NCI-H1105 (cell line): ENCODE results near the gene SUV39H1.
"Not testable (repeated sequence)": the region's sequence is repeated elsewhere in the genome, so short reads cannot be mapped to it uniquely, and the experiment has no call there.

Experiments
- DNase-seq: peaks from one replicate; lab custom pipeline; 2025; lab: John Stamatoyannopoulos, UW

SUV39H1 gene

DNA sequence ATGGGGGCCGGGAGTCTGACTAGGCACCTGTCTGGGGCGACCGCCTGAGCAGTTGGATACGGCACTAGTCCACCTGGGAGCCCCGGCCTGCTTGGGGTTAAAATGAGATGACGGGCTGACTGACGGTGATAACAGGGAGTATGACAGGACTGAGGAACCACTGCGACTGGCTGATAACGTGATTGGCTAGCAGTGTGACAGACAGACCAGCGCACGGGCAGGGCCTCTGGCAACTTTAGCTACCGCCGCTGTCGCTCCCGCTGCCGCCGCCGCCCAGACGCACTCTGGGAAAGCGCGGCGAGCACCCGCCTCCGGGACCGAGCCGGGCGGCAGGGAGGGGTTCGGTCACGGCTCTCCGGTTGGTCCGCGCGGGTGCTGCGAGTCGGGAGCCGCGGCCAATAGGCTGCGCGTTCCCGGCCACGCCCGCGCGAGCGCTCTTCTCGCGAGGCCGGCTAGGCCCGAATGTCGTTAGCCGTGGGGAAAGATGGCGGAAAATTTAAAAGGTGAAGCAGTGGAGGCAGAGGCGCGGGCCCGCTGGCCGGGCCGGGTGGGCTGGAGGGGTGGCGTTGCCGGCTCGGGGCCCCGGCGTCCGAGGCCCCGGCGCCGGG lies at the start of gene SUV39H1:
Gene SUV39H1 (plus strand): TSS at position 434 of the 608 bp plus-strand sequence. CDS start 51 bp downstream, at position 485.
- peak; percentile 76 for DNase-seq

DNA sequence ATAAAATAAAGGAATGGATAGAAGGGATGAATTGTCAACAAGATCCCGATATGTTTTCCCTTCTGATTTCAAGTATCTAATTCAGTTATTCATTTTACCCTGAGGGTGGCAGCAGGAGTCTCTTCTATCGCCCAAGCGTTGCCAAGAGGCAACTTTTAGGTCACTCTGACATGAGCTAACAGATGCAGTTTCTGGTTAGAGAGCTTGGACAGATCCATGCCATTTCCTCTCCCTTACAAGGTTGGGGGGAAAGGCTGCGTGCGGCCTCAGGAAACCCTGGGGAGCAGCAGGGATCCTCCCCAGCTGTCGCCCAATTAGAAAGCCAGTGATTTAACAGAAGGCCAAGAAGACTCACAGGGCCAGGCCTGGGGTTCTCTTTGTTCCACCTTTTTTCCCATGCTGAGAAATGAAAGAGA lies 48.2 kb upstream of the SUV39H1 start:
- no peak for DNase-seq

- no peak for DNase-seq
These were observed 47.4 kb upstream of the SUV39H1 start for GRCh38 chrX:48649102-48649501.

DNA sequence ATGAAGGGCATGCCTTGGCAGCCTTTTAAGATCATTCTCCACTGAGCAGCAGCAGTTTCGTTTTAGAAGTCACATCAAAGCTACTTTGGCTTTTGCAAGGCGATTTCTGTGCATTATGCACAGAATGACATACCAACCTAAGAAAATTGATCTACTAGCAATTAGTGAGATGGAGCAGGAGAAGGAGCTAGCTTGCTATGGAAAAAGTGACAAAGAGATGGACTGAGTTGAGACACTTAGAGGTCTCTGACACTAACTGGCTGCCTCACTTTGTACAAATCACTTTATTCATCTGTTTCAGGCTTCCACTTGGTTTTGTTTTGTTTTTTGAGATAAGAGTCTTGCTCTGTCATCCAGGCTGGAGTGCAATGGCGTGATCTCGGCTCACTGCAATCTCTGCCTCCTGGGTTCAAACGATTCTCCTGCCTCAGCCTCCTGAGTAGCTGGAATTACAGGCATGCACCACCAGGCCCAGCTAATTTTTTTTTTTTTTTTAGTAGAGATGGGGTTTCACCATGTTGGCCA lies 44.4 kb upstream of the SUV39H1 start:
- DNase-seq, result not testable (repeated sequence)

DNA sequence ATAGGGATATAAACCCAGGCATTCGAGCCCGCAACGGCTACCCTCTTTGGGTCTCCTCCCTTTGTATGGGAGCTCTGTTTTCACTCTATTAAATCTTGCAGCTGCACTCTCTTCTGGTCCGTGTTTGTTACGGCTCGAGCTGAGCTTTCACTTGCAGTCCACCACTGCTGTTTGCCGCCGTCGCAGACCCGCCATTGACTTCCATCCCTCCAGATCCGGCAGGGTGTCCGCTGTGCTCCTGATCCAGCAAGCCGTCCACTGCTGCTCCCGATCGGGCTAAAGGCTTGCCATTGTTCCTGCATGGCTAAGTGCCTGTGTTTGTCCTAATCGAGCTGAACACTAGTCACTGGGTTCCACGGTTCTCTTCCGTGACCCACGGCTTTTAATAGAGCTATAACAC lies 41.8 kb upstream of the SUV39H1 start:
- not testable (repeated sequence) for DNase-seq

GRCh38 chrX:48659686-48660085 lies 36.8 kb upstream of the SUV39H1 start:
- DNase-seq, result not testable (repeated sequence)

- no peak for DNase-seq
These were observed 33.3 kb upstream of the SUV39H1 start for GRCh38 chrX:48663241-48663640.

DNA sequence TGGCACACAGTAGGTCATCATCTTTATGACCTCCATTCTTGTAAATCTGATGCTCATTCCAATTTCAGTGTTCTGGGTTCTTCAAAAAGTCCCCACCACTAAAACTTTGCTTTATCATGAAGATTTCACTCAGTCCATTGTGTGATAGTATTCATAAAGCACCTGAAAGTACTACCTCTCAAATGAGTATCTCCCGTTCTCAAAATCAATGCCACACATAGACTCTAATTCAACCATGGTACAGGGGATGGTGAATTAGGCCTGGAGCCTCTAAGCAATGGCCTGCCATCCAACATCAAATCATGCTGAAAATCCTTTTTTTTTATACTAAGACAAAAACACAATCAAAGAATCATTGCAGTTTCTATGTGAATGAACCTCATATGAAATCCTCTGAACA lies 32.4 kb upstream of the SUV39H1 start:
- DNase-seq, result no peak

DNA sequence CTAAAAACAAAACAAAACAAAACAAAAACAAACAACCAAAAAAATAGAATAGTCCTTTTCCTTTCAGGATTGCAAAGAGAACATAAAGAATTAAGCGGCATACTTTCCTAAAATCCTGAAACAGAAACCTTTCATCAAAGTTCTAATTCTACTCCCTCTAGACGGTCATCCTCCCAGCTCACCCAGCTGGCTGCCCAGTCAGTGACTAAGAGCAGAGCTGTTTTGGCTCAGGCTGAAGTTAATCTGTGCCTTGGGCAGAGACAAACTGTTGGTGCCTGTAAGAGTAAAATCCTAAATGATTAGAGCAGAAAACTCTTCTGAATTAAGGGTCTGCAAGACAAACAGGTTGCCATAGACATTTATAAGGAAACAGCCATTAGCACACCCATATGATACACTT lies 30.5 kb upstream of the SUV39H1 start:
- DNase-seq, result no peak

DNA sequence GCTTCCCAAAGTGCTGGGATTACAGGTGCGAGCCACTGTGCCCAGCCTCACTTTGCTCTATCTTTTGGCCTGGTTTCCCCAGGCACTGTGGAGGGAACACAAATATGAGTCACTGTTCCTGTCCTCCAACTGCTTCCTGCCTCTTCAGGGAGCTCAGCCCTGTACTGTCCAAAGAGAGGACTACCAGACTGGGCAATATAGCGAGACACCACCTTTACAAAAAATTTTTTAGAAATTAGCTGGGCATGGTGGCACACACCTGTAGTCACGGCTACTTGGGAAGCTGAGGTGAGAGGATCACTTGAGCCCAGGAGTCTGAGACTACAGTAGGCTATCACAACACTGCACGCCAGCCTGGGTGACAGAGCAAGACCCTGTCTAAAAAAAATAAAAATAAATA lies 29.9 kb upstream of the SUV39H1 start:
- no peak for DNase-seq

- no peak for DNase-seq
These were observed 29.0 kb upstream of the SUV39H1 start for GRCh38 chrX:48667509-48667908.

DNA sequence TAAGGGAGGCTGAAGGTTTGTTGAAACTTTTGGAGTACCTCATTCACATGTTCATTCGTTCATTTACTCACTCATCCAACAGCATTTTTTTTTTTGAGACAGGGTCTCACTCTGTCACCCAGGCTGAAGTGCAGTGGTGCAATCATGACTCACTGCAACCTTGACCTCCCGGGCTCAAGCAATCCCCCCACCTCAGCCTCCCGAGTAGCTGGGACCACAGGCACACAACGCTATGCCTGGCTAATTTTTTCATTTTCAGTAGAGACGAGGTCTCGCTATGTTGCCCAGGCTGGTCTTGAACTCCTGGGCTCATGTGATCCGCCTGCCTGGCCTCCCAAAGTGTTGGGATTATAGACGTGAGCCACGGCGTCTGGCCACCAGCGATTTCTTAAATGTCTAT lies 28.3 kb upstream of the SUV39H1 start:
- not testable (repeated sequence) for DNase-seq

GRCh38 chrX:48676106-48676892 lies 20.2 kb upstream of the SUV39H1 start:
- peak; percentile 71 for DNase-seq

DNA sequence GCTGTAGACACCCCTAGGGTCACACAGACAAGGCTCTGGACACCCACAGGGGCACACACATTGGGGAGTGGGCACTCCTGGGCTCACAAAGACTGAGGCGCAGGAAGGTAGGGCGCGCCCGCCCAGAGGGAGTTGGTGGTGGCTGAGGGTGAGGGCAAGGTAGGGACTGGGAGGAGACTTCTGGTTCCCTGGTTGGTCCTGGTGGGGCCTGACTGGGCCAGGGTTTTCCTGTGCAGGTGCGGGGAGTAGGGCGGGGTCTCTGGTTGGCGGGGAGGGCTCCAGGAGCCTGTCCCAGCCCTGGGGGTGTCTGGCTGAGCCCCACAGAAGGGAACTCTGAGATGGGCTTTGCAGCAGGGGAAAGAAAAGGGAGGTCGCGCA lies 19.7 kb upstream of the SUV39H1 start:
- DNase-seq, result no peak

- no peak for DNase-seq
These were observed 19.0 kb upstream of the SUV39H1 start for GRCh38 chrX:48677516-48677915.

- not testable (repeated sequence) for DNase-seq
These were observed 16.1 kb upstream of the SUV39H1 start for GRCh38 chrX:48680467-48680866.

GRCh38 chrX:48680925-48681324 lies 15.6 kb upstream of the SUV39H1 start:
- not testable (repeated sequence) for DNase-seq

- no peak for DNase-seq
These were observed 14.9 kb upstream of the SUV39H1 start for GRCh38 chrX:48681539-48682183.

- not testable (repeated sequence) for DNase-seq
These were observed 13.7 kb upstream of the SUV39H1 start for GRCh38 chrX:48682795-48683194.

- no peak for DNase-seq
These were observed 13.0 kb upstream of the SUV39H1 start, which contains the start of gene WAS for GRCh38 chrX:48683411-48683982. TSS of gene WAS (plus strand) at chrX:48683799. CDS start at chrX:48683854, 55 bp downstream.

DNA sequence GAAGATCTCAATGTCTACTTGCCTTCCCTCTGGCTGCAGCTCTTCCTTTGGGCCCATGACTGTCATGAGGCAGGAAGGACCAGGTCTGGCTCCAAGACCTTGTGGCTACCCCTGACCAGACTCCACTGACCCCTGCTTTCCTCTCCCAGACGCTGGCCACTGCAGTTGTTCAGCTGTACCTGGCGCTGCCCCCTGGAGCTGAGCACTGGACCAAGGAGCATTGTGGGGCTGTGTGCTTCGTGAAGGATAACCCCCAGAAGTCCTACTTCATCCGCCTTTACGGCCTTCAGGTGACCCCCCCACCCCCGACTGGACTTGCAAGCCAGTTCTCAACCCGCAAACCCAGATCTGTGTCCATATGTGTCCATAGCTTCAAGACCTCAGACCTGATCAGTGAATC lies 12.4 kb upstream of the SUV39H1 start:
- no peak for DNase-seq

GRCh38 chrX:48685416-48685815 lies 11.1 kb upstream of the SUV39H1 start:
- no peak for DNase-seq
